Neural progenitor cell (in vitro differentiated cells): ENCODE data around the gene TRIM50. TPM values are rescaled to one million over a fixed set of nuclear protein-coding genes. Genes with fewer than 3 reads are reported as not detected.
"Not testable (repeated sequence)": the region's sequence is repeated elsewhere in the genome, so short reads cannot be mapped to it uniquely, and the experiment has no call there.

Experiments used
- DNase-seq: peaks from one replicate; pipeline ENCODE4 v3.0.0-alpha.2; 2016; ENCODE audit warnings: low spot score
- H2AFZ ChIP-seq: fragments of 200-600 bp; sonication (generic); replicated peaks from 2 replicates; pipeline ENCODE4 v1.6.1; 2016; ENCODE audit warnings: antibody characterized with exemption
- H3F3A ChIP-seq: fragments of 200-600 bp; sonication (generic); 2 replicates; pipeline ENCODE4 v1.6.1; 2016; ENCODE audit warnings: antibody characterized with exemption, low read depth
- H3K27ac ChIP-seq: fragments of 200-600 bp; sonication (generic); 2 replicates; pipeline ENCODE4 v1.5.1; 2016; ENCODE audit warnings: mild to moderate bottlenecking
- H3K27me3 ChIP-seq: fragments of 200-600 bp; sonication (generic); 2 replicates; pipeline ENCODE4 v1.6.1; 2016; ENCODE audit warnings: mild to moderate bottlenecking, moderate library complexity
- H3K36me3 ChIP-seq: fragments of 200-600 bp; sonication (generic); 2 replicates; pipeline ENCODE4 v1.5.1; 2016
- H3K4me1 ChIP-seq: fragments of 200-600 bp; sonication (generic); 2 replicates; pipeline ENCODE4 v1.6.1; 2016; ENCODE audit warnings: mixed run types
- H3K4me2 ChIP-seq: fragments of 200-600 bp; sonication (generic); 2 replicates; pipeline ENCODE4 v1.6.1; 2016
- H3K4me3 ChIP-seq: fragments of 200-600 bp; sonication (generic); 2 replicates; pipeline ENCODE4 v1.5.1; 2016
- H3K79me2 ChIP-seq: fragments of 200-600 bp; sonication (generic); 2 replicates; pipeline ENCODE4 v1.6.1; 2016; ENCODE audit warnings: low read depth
- H3K9ac ChIP-seq: fragments of 200-600 bp; sonication (generic); 2 replicates; pipeline ENCODE4 v1.6.1; 2016
- H3K9me3 ChIP-seq: fragments of 200-600 bp; sonication (generic); 2 replicates; pipeline ENCODE4 v1.5.1; 2016; ENCODE audit warnings: low read depth
- H4K20me1 ChIP-seq: fragments of 200-600 bp; sonication (generic); 2 replicates; pipeline ENCODE4 v1.6.1; 2016; ENCODE audit warnings: low read depth
- H3K27ac Mint-ChIP-seq: 3 replicates; pipeline ENCODE4 v1.8.0; 2021; ENCODE audit warnings: mixed read lengths
- H3K27me3 Mint-ChIP-seq: 2 replicates; pipeline ENCODE4 v1.8.0; 2022; ENCODE audit warnings: low read depth, mild to moderate bottlenecking, inconsistent platforms, moderate library complexity, mixed read lengths; ENCODE audit not compliant: insufficient read depth
- H3K36me3 Mint-ChIP-seq: 3 replicates; pipeline ENCODE4 v1.8.0; 2021; ENCODE audit warnings: mixed read lengths
- H3K4me1 Mint-ChIP-seq: 3 replicates; pipeline ENCODE4 v1.8.0; 2021; ENCODE audit warnings: mixed read lengths
- H3K4me3 Mint-ChIP-seq: 3 replicates; pipeline ENCODE4 v1.8.0; 2021; ENCODE audit warnings: mild to moderate bottlenecking, moderate library complexity, mixed read lengths
- H3K9me3 Mint-ChIP-seq: 3 replicates; pipeline ENCODE4 v1.8.0; 2020; ENCODE audit warnings: mixed read lengths
- EZH2 ChIP-seq: fragments of 200-600 bp; sonication (generic); IDR thresholded peaks from 2 replicates; pipeline ENCODE4 v1.6.1; 2017; ENCODE audit warnings: antibody characterized with exemption, mild to moderate bottlenecking, moderate library complexity
- EZH2phosphoT487 ChIP-seq: fragments of 200-600 bp; sonication (generic); IDR thresholded peaks from 2 replicates; pipeline ENCODE4 v1.6.1; 2017; ENCODE audit warnings: antibody characterized with exemption
- total RNA-seq: library from RNA; depleted of rRNA; stranded (reverse); fragments of >200 nt; gene quantifications from 2 replicates; pipeline ENCODE4 v1.2.3, GENCODE V29; 2015; ENCODE audit warnings: low replicate concordance
- TF ChIP-seq, protein P1 (sequence below): fragments of 200-600 bp; sonication (generic); IDR thresholded peaks from 2 replicates; pipeline ENCODE4 v1.5.1; 2017; ENCODE audit warnings: antibody characterized with exemption, mild to moderate bottlenecking

Gene TRIM50
- total RNA-seq, 1 donor from 2014 or later = not detected

DNA sequence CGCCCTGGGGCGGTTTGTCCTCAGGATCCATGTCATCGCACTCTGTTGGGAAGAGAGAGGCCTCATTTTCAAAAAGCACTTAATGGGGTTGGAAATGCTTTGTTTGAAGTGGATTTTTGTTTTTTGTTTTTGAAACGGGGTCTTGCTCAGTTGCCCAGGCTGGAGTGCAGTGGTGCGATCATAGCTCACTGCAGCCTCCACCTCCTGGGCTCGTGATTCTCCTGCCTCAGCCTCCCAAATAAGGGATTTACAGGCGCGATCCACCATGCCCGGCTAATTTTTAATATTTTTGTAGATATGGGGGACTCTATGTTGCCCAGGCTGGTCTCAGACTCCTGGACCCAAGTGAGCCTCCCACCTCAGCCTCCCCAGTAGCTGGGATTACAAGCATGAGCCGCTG is 814 bp upstream of the TRIM50 start:
- Mint-ChIP-seq H3K4me3 (no peak overlapping the region), H3K36me3 (no peaks in the 10 kb centered on the region), H3K9me3 (no peaks in the 10 kb centered on the region), H3K4me1 (peaks cover 18% of the 10 kb centered on the region), H3K27ac (no peak overlapping the region), H3K27me3 (no peaks in the 10 kb centered on the region)
- H3F3A ChIP-seq = no peaks in the 10 kb centered on the region
- H3K9ac ChIP-seq = no peak overlapping the region
- no peaks in the 10 kb centered on the region for H3K79me2 ChIP-seq
- H3K4me1 ChIP-seq = no peaks in the 10 kb centered on the region
- H3K9me3 ChIP-seq = no peaks in the 10 kb centered on the region
- no peak overlapping the region for H3K4me2 ChIP-seq
- H2AFZ ChIP-seq = no peak overlapping the region
- H3K36me3 ChIP-seq = no peaks in the 10 kb centered on the region
- peaks cover 2% of the 10 kb centered on the region for H3K27me3 ChIP-seq
- no peak overlapping the region for H3K27ac ChIP-seq
- H4K20me1 ChIP-seq = no peaks in the 10 kb centered on the region
- TF ChIP-seq, protein P1, sequence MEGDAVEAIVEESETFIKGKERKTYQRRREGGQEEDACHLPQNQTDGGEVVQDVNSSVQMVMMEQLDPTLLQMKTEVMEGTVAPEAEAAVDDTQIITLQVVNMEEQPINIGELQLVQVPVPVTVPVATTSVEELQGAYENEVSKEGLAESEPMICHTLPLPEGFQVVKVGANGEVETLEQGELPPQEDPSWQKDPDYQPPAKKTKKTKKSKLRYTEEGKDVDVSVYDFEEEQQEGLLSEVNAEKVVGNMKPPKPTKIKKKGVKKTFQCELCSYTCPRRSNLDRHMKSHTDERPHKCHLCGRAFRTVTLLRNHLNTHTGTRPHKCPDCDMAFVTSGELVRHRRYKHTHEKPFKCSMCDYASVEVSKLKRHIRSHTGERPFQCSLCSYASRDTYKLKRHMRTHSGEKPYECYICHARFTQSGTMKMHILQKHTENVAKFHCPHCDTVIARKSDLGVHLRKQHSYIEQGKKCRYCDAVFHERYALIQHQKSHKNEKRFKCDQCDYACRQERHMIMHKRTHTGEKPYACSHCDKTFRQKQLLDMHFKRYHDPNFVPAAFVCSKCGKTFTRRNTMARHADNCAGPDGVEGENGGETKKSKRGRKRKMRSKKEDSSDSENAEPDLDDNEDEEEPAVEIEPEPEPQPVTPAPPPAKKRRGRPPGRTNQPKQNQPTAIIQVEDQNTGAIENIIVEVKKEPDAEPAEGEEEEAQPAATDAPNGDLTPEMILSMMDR = no peak
- TF ChIP-seq EZH2 = no peak
- no peak for TF ChIP-seq EZH2phosphoT487
- no peak for DNase-seq
- no peak overlapping the region for H3K4me3 ChIP-seq

DNA sequence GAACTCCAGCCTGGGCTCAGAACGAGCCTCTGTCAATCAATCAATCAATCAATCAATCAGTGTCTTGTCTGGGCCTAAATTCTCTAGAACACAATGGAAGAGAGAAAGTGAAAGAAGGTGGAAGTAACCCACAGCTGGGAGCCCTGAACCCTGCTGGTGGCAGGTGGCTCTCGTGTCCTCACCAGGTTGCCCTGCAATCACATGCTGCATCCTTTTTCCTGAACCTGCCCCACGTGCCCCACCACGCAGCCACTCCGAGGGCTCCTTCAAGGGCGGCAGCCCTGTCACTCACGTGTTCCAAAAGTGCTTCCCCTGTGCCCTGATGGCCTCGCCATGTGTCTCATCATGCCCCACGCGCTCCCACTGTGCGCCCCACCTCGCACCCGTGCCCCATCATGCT is 433 bp downstream of the TRIM50 start:
- H3K27ac ChIP-seq, H3K9me3 ChIP-seq, H3K36me3 Mint-ChIP-seq, H3K27me3 ChIP-seq, H3F3A ChIP-seq, H3K4me1 ChIP-seq, H3K4me2 ChIP-seq, H3K9ac ChIP-seq, DNase-seq, H4K20me1 ChIP-seq, H3K27me3 Mint-ChIP-seq, H3K4me3 ChIP-seq, H3K36me3 ChIP-seq, H2AFZ ChIP-seq, H3K79me2 ChIP-seq, H3K9me3 Mint-ChIP-seq, H3K27ac Mint-ChIP-seq: not testable (repeated sequence)
- Mint-ChIP-seq H3K4me3 (peak overlapping the region; percentile 27), H3K4me1 (peaks cover 18% of the 10 kb centered on the region)

DNA sequence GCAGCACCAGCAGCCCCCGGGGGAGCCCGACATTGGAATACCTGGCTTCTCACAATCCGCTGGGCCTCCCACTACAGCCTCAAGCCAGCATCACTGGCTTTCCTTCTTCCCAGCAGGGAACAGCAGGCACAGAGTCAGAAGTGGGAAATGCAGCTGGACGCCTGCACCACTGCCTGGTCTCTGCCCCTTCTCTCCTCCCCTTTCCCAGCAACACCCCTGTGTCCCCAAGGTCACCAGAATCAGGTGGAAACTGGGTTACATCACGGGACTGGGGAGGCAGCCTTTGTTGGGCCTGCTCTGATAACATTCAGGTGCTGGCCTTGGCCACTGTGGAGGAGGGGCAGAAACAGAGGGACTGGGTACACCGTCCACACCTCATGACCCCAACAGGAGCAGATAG is 2.5 kb downstream of the TRIM50 start:
- H3K4me3 Mint-ChIP-seq = peak overlapping the region; percentile 41
- H3K4me1 ChIP-seq, H3K27me3 Mint-ChIP-seq, H3K27me3 ChIP-seq, H3K36me3 ChIP-seq, H3K4me3 ChIP-seq, H4K20me1 ChIP-seq, H3F3A ChIP-seq, H3K27ac Mint-ChIP-seq, H3K9me3 ChIP-seq, H2AFZ ChIP-seq, H3K36me3 Mint-ChIP-seq, H3K27ac ChIP-seq, H3K79me2 ChIP-seq, H3K9ac ChIP-seq, H3K9me3 Mint-ChIP-seq, H3K4me2 ChIP-seq, DNase-seq: not testable (repeated sequence)
- H3K4me1 Mint-ChIP-seq = peaks cover 11% of the 10 kb centered on the region

DNA sequence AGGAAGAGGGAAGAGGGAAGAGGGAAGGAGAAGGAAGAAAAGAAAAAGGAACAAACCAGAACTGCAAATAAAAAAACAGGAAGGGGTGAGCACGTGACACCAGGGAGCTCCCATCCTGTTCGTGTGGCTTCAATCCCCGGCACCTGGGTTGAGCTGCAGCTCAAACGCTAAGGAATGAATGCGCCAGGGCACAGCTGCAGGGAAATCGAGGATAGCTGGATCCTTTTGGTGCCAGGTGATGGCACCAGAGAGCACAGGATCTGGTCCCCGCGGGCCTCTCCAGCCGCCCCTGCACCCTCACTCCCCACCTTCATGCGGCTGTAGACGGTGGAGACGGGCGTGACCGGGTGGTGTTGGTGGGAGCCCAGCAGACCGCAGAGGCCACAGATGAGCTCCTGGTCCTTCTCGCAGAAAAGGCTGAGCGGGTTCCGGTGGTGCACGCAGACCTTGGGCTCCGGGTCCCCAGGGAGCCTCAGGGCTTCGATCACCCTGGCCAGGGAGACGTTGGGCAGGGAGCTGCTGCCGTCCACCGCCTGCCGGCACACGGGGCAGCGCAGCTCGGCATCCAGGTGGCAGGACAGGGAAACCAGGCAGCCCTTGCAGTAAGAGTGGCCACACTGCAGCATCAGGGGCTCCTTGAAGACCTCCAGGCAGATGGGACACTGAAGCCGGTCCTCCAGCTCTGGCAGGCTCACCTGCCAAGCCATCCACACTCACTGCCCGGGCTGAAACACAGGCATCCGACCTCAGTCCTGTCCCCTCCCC is 3.6 kb downstream of the TRIM50 start:
- Histone ChIP-seq H2AFZ (peak overlapping the region; percentile 93), H3K4me2 (peak overlapping the region; percentile 58)
- not testable (repeated sequence) for H3F3A ChIP-seq, H3K36me3 ChIP-seq, H3K4me3 Mint-ChIP-seq, H3K4me3 ChIP-seq, H4K20me1 ChIP-seq, H3K27me3 ChIP-seq, H3K4me1 ChIP-seq, H3K9me3 Mint-ChIP-seq, H3K79me2 ChIP-seq, H3K27ac ChIP-seq, H3K9ac ChIP-seq, H3K9me3 ChIP-seq, H3K36me3 Mint-ChIP-seq, H3K27me3 Mint-ChIP-seq, H3K4me1 Mint-ChIP-seq
- H3K27ac Mint-ChIP-seq = peak overlapping the region; percentile 60
- TF ChIP-seq, protein P1 = peak; percentile 64
- DNase-seq = peak; percentile 85

DNA sequence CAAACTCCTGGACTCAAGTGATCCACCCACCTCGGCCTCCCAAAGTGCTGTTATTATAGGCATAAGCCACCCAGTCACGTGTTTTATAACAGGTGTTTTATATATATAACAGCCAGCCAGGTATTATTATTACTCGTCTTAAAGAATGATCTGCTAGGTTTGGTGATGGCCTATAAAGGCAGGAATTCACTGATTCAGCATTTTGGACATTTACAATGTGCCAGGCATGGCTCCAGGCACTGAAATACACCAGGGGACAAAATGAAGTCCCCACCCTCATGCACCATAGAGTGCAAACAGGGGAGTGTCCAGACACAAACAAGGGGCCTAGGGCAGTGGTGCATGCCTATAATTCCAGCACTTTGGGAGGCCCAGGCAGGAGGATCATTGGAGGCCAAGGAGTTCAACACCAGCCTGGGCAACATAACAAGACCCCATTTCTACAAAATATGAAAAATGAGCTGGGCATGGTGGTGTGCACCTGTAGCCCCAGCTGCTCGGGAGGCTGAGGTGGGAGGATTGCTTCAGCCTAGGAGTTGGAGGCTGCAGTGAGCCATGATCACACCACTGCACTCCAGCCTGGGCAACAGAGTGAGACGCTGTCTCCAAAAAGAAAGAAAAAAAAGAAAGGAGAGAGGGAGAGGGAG is 4.3 kb downstream of the TRIM50 start:
- H3K79me2 ChIP-seq, H3K4me3 Mint-ChIP-seq, H3K4me1 ChIP-seq, DNase-seq, H3K36me3 ChIP-seq, H3K9me3 Mint-ChIP-seq, H3K9me3 ChIP-seq, H3K4me3 ChIP-seq, H3K27ac ChIP-seq, H3K4me1 Mint-ChIP-seq, H3K9ac ChIP-seq, H3K36me3 Mint-ChIP-seq, H3K27me3 Mint-ChIP-seq, H3K27me3 ChIP-seq, H3F3A ChIP-seq, H4K20me1 ChIP-seq: not testable (repeated sequence)
- peak overlapping the region; percentile 60 for H3K27ac Mint-ChIP-seq
- H2AFZ ChIP-seq = peak overlapping the region; percentile 93
- H3K4me2 ChIP-seq = peak overlapping the region; percentile 58

DNA sequence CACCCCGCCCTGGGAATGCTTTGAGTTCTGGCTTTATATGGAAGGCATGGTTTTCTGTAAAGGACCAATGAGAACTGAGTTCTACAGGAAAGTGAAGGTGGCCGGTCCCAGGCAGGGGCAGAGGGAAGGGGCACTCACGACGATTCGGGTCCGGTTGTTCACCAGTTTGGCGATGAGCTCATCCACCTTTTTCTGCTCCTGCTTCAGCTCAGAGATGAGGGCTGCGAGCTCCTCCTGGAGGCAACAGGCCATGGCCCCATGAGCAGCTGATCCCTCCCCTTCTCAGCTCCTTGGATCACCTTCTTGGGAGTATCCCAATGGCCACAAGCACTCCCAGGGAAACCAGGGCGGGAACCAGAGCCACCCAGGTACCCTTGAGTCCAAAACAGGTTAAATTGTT is 7.9 kb downstream of the TRIM50 start:
- not testable (repeated sequence) for H3K4me2 ChIP-seq, H3K27ac ChIP-seq, H3F3A ChIP-seq, H3K79me2 ChIP-seq, H3K36me3 ChIP-seq, H3K9me3 ChIP-seq, H3K27ac Mint-ChIP-seq, H3K36me3 Mint-ChIP-seq, H3K27me3 Mint-ChIP-seq, H3K27me3 ChIP-seq, H3K4me1 ChIP-seq, H3K4me3 Mint-ChIP-seq, H3K9ac ChIP-seq, H4K20me1 ChIP-seq, H3K9me3 Mint-ChIP-seq, H3K4me1 Mint-ChIP-seq, H3K4me3 ChIP-seq, DNase-seq
- peak overlapping the region; percentile 72 for H2AFZ ChIP-seq
